Measurements from ENCODE around the gene PNMA1. TPM values are rescaled to one million over a fixed set of nuclear protein-coding genes. Genes with fewer than 3 reads are reported as not detected.

The PNMA1 gene
- total RNA-seq, 6 experiments from 2014 or later: 51.1 to 60.9 (median 53.2) TPM

- peak overlapping the region; percentile 95 for H3K4me3 Mint-ChIP-seq
- no peak for DNase-seq
- H3K36me3 Mint-ChIP-seq (ENCODE audit: low read depth): peaks cover 16% of the 10 kb centered on the region
- peak overlapping the region; percentile 91 for H3K27ac Mint-ChIP-seq
- no peak for TF ChIP-seq CTCF (IDR thresholded peaks at IDR 0.05)
- H3K9me3 Mint-ChIP-seq: no peaks in the 10 kb centered on the region
- peaks cover 10% of the 10 kb centered on the region; the same call in 1 of the 2 replicates for H3K27me3 Mint-ChIP-seq (ENCODE audit: insufficient read depth)
- H3K4me1 Mint-ChIP-seq (ENCODE audit: low read depth): peaks cover 24% of the 10 kb centered on the region
Measured at GRCh38 chr14:73714656-73715081, 485 bp upstream of the PNMA1 start.

GRCh38 chr14:73713206-73713802, 880 bp downstream of the PNMA1 start:
- Mint-ChIP-seq H3K4me1 (ENCODE audit: low read depth) (peaks cover 31% of the 10 kb centered on the region), H3K27me3 (ENCODE audit: insufficient read depth) (peaks cover 10% of the 10 kb centered on the region; the same call in 1 of the 2 replicates), H3K9me3 (no peaks in the 10 kb centered on the region), H3K36me3 (ENCODE audit: low read depth) (peaks cover 11% of the 10 kb centered on the region), H3K4me3 (peak overlapping the region; percentile 95), H3K27ac (peak overlapping the region; percentile 94)
- TF ChIP-seq CTCF (IDR thresholded peaks at IDR 0.05): no peak
- no peak for DNase-seq

- peaks cover 10% of the 10 kb centered on the region; the same call in 1 of the 2 replicates for H3K27me3 Mint-ChIP-seq (ENCODE audit: insufficient read depth)
- peaks cover 31% of the 10 kb centered on the region for H3K4me1 Mint-ChIP-seq (ENCODE audit: low read depth)
- no peaks in the 10 kb centered on the region for H3K9me3 Mint-ChIP-seq
- no peak for TF ChIP-seq CTCF (IDR thresholded peaks at IDR 0.05)
- peaks cover 11% of the 10 kb centered on the region for H3K36me3 Mint-ChIP-seq (ENCODE audit: low read depth)
- H3K4me3 Mint-ChIP-seq: peak overlapping the region; percentile 95
- no peak for DNase-seq
- H3K27ac Mint-ChIP-seq: peak overlapping the region; percentile 94
Measured at GRCh38 chr14:73712540-73713180, 1.5 kb downstream of the PNMA1 start.

GRCh38 chr14:73712071-73712506, 2.1 kb downstream of the PNMA1 start:
- H3K36me3 Mint-ChIP-seq (ENCODE audit: low read depth): peaks cover 11% of the 10 kb centered on the region
- H3K4me3 Mint-ChIP-seq: peak overlapping the region; percentile 95
- H3K9me3 Mint-ChIP-seq: no peaks in the 10 kb centered on the region
- H3K27me3 Mint-ChIP-seq (ENCODE audit: insufficient read depth): peaks cover 10% of the 10 kb centered on the region; the same call in 1 of the 2 replicates
- TF ChIP-seq CTCF (IDR thresholded peaks at IDR 0.05): no peak
- peaks cover 31% of the 10 kb centered on the region for H3K4me1 Mint-ChIP-seq (ENCODE audit: low read depth)
- H3K27ac Mint-ChIP-seq: peak overlapping the region; percentile 94
- DNase-seq: no peak

GRCh38 chr14:73710737-73711136, 3.4 kb downstream of the PNMA1 start:
- Mint-ChIP-seq H3K27ac (no peak overlapping the region), H3K27me3 (ENCODE audit: insufficient read depth) (peaks cover 10% of the 10 kb centered on the region), H3K4me1 (ENCODE audit: low read depth) (peaks cover 31% of the 10 kb centered on the region), H3K9me3 (no peaks in the 10 kb centered on the region), H3K4me3 (peak overlapping the region; percentile 95; the same call in 1 of the 2 replicates), H3K36me3 (ENCODE audit: low read depth) (peaks cover 11% of the 10 kb centered on the region)
- DNase-seq: no peak
- TF ChIP-seq CTCF (IDR thresholded peaks at IDR 0.05): no peak
